ENCODE results near the gene SCAMP2.
A peak's percentile ranks its signal among the peaks of the same experiment; 100 is the strongest.

The SCAMP2 gene

GRCh38 chr15:74838137-74838516, 35.0 kb downstream of the SCAMP2 start:
- no peak for DNase-seq

GRCh38 chr15:74837482-74838136, 35.6 kb downstream of the SCAMP2 start:
- no peak for DNase-seq

GRCh38 chr15:74836846-74837245, 36.3 kb downstream of the SCAMP2 start:
- no peak for DNase-seq

- DNase-seq, result peak; percentile 60 to 63
Measured at GRCh38 chr15:74835312-74835823, 37.8 kb downstream of the SCAMP2 start.

- DNase-seq, result peak; percentile 28 to 72
Measured at GRCh38 chr15:74833376-74834107, 39.6 kb downstream of the SCAMP2 start.

- peak in 1 of 2 donors; percentile 46 for DNase-seq
Measured at GRCh38 chr15:74832826-74833225, 40.3 kb downstream of the SCAMP2 start.

- DNase-seq, result no peak
Measured at GRCh38 chr15:74831813-74832495, 41.2 kb downstream of the SCAMP2 start.

GRCh38 chr15:74830868-74831267, 42.3 kb downstream of the SCAMP2 start:
- DNase-seq, result no peak

- DNase-seq, result no peak
Measured at GRCh38 chr15:74829991-74830390, 43.2 kb downstream of the SCAMP2 start.

GRCh38 chr15:74829486-74829885, 43.7 kb downstream of the SCAMP2 start:
- no peak for DNase-seq

- DNase-seq, result no peak
Measured at GRCh38 chr15:74828835-74829234, 44.3 kb downstream of the SCAMP2 start.

GRCh38 chr15:74827614-74828013, 45.6 kb downstream of the SCAMP2 start:
- DNase-seq, result no peak

GRCh38 chr15:74826921-74827320, 46.2 kb downstream of the SCAMP2 start:
- no peak for DNase-seq

- peak in 1 of 2 donors; percentile 21 for DNase-seq
Measured at GRCh38 chr15:74826364-74826819, 46.8 kb downstream of the SCAMP2 start, which contains the start of gene CPLX3. Gene CPLX3, plus strand, starts transcription at chr15:74826627. Its CDS starts 77 bp downstream, at chr15:74826704.

- no peak for DNase-seq
Measured at GRCh38 chr15:74825866-74826265, 47.3 kb downstream of the SCAMP2 start.

- DNase-seq, result no peak
Measured at GRCh38 chr15:74824976-74825375, 48.2 kb downstream of the SCAMP2 start.

GRCh38 chr15:74823324-74823723, 49.8 kb downstream of the SCAMP2 start:
- no peak for DNase-seq

- no peak for DNase-seq
Measured at GRCh38 chr15:74822233-74822632, 50.9 kb downstream of the SCAMP2 start.

GRCh38 chr15:74821790-74822158, 51.4 kb downstream of the SCAMP2 start:
- DNase-seq, result no peak

- DNase-seq, result peak; percentile 38 to 62
Measured at GRCh38 chr15:74821091-74821789, 51.9 kb downstream of the SCAMP2 start.

GRCh38 chr15:74820056-74820455, 53.1 kb downstream of the SCAMP2 start:
- no peak for DNase-seq

- no peak for DNase-seq
Measured at GRCh38 chr15:74817370-74817737, 55.8 kb downstream of the SCAMP2 start.
